Amygdala (tissue), 56 donors: ENCODE results near the gene SLC5A1.

Source experiments
- DNase-seq, 56 donors: peaks; one replicate each; lab custom pipeline; 2025; lab: John Stamatoyannopoulos, UW

The SLC5A1 gene

DNA sequence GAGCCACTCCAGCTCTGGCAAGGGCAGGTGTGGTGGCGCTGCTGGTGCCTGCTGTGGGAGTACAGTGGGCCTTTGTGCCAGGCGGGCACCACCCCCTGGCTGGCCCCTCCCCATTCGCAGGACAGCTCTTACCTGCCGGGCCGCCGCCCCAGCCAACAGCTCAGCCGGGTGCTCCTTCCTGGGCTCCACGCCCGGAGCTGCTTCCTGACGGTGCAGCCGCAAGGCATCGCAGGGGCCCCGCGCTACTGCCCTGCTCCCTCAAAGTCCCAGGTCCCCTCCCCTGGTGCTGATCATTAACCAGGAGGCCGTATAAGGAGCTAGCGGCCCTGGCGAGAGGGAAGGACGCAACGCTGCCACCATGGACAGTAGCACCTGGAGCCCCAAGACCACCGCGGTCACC lies at the start of gene SLC5A1:
SLC5A1 (plus strand) TSS at position 338 of the 400 bp plus-strand sequence; CDS start at position 359, 21 bp downstream.
- no peak for DNase-seq

DNA sequence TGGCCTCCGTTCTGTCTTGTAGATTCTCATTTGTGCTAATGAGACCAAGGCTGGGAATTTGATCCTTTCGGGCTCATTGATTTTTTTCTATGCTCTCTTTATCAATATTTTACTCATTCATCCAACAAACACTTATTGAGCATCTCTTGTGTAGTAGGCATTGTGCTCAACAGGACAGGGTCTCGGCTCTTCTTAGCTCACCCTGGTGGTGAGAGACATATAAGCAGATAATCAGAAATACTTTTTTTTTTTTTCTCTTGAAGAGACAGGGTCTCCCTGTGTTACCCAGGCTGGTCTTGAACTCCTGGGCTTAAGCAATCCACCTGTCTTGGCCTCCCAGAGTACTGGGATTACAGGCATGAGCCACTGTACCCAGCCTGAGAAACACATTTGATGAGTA lies 48.0 kb upstream of the SLC5A1 start:
- no peak for DNase-seq

DNA sequence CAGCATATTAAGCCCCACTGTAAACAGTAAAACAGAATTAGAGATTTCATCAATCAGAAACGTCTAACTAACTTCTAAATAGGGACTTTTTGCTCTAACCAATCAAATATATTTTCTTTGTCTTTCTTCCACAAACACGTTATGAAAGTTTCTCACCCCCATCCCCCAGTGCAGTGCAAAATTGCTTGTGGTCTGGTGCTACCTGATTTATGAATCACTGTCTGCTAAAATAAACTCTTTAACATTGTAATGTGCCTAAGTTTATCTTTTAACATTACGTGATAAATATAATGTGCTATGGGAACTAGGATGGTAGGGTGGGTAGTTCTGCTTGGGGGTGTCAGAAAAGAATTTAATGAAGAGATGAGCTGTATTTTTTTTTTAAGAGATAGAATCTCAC lies 47.3 kb upstream of the SLC5A1 start:
- DNase-seq = no peak

DNA sequence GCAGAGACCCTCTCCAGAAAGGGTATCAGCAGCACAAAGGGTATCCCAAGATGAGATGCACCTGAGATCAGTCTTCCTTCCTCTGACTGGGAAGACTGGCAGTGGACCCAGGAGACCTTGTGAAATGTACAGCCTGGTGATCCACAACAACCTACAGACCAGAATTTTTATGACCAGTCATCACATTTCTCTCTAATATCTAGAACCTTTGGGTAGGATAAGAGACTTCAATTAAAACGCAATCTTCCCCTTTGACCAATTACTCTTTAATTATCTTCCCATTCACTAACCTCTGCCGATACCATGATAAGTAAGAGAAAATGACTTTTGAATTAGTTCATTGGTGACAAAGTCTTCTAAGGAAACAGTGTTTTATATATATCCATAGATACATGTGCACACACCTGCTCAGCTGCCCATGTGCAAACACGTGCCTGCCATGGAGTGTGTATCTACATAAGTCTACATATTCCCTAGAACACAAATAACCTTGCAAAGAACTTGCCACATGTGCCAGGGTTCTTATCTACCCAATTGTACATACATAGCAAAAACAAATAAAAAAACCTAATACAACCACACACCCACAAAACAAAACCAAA lies 44.2 kb upstream of the SLC5A1 start:
- no peak for DNase-seq

DNA sequence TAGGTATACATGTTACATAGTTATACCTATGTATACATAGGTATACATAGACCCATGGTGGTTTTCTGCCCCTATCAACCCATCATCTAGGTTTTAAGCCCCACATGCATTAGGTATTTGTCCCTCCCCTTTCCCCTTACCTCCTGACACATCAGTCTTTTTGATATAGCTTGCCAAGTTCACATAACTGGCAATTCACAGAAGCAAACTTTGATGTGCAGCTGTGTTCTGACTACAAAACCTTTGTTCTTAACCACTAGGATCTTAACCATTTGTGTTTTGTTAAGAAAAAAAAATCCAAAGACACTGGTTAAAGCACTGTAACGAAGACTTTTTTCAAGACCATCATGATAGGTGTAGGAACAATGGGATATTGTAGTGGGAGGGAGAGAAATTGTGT lies 42.9 kb upstream of the SLC5A1 start:
- DNase-seq = no peak

DNA sequence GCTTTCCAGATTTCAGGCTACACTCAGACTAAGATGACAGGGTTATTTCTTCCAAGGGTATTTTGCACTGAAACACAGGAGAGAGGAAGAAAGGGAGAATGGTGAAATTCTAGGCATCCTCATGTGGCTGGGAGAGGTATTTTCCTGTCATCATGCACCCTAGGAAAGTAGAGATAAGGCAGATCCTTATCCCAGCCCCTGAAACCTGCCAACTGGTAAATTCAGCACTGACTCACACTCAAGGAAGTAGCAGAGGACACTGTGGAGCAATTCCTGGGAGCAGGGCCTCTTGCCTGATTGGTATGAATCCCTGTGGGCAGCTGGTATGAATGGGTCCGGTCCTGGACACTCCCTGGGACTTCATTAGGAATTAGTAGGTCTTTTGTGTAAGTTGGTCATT lies 37.6 kb upstream of the SLC5A1 start:
- no peak for DNase-seq

DNA sequence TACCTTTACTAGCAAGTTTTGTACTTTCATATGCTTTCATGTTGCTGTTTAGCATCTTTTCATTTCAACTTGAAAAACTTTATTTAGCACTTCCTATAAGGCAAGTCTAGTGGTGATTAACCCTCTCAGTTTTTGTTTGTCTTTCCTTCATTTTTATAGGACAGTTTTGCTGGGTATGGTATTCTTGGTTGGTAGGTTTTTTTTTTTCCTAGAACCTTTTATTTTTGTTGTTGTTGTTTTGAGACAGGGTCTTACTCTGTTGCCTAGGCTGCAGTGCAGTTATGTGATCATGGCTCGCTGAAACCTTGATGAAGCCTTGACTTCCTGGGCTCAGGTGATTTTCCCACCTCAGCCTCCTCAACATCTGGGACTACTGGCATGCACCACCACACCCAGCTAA lies 29.9 kb upstream of the SLC5A1 start:
- no peak for DNase-seq

DNA sequence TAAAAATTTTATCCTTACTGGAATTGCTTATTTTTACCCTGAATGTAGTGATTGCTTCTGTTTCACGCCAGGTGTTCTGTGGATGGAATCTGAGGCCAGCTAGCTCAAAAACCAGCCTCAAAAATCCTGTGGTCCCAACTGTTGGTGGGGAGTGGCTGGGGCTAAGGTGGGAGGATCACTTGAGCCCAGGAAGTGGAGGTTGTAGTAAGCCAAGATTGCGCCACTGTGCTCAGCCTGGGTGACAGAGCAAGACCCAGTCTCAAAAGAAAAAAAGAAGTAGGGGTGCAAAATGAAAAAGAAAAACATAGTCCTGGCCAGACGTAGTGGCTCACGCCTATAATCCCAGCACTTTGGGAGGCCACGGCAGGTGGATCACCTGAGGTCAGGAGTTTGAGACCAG lies 27.0 kb upstream of the SLC5A1 start:
- no peak for DNase-seq

DNA sequence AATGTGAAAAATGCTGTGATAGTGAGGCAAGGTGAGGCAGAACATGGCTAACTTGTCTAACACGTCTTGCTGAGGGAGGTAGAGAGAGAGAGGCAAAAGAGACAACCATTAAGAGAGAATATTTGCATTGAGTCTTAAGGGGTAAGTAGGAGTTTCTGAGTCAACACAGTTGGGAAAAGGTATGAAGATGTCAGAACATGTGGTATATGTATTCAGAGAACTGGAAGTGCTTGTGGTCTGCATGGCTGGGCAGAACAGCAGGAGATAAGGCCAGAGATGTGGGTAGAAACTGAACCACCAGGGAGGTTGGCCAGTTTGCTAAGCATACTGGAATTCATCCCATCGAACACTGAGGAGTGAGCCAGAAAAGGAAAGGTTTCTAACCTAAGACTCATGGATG lies 25.0 kb upstream of the SLC5A1 start:
- DNase-seq = no peak

DNA sequence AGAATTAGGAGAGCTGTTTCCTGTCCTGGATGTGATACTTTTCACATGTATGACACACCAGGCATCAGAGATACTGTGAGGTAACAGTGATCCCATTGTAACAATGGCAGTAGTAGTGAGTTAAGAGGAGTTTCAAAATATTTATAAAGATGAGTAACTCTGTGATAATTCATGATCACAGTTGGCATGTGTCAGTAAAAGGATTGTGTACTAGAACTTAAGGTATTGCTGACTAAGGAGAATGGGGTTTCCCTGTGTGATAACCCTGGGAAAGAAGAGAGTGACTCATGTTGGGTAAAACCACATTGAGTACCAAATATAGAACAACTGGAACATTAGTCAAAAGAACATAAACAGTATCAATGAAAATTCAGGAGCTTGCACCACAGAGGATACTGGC lies 22.9 kb upstream of the SLC5A1 start:
- no peak for DNase-seq

DNA sequence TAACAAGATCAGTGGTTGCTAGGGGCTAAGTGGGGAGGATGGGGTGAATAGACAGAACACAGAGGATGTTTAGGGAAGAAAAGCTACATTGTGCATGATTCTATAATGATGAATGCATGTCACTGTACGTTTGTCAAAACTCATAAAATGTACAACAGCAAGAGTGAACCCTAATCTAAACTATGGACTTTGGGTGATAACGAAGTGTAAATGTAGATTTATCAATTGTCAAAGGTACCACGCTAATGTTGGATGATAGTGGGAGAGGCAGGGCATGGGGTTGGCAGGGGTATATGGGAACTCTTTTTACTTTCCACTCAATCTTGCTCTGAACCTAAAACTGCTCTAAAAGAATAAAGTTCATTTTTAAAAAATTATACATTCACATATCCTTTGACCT lies 21.3 kb upstream of the SLC5A1 start:
- DNase-seq = no peak

DNA sequence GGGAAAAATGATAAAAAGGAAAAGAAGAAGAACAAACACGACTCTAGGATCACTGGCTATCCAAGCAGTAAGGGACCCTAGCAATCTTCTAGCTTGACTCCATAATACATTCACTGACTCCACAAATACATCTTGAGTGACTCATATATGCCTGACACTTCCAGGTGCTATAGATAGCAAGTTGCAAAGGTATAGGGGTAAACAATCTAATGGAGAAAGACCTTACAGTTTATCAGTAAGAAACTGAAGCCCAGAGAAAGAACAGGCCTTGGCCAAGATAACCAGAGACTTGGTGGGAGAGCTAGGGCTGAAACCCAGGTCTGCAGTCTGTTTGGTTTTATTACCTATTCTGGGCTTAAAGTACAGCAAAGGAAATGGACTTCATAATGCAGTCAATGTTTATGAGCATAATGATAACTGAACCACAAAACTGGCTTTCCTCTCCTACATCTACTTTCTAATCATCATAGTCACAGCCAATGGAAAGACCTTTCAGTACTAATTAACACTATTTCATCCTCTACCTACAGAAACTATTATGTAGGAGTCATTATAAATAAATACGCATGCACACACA lies 19.7 kb upstream of the SLC5A1 start:
- no peak for DNase-seq

DNA sequence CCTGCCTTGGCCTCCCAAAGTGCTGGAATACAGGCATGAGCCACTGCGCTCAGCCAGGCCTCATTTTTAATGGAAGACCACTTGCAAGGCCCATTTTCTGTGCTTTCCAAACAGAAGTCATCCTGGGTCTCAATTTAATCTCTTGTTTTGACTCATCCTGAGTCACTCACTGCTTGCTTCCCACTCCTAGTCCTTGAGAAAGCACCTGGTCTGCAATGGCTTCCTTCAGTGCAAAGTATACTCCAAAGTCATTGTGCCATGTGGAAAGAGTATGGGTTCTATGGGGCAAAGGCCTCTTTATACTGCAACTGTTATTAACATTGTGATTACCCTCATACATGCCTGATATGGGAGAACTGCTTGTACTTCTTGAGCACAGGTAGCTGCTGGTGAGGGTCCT lies 18.3 kb upstream of the SLC5A1 start:
- no peak for DNase-seq

DNA sequence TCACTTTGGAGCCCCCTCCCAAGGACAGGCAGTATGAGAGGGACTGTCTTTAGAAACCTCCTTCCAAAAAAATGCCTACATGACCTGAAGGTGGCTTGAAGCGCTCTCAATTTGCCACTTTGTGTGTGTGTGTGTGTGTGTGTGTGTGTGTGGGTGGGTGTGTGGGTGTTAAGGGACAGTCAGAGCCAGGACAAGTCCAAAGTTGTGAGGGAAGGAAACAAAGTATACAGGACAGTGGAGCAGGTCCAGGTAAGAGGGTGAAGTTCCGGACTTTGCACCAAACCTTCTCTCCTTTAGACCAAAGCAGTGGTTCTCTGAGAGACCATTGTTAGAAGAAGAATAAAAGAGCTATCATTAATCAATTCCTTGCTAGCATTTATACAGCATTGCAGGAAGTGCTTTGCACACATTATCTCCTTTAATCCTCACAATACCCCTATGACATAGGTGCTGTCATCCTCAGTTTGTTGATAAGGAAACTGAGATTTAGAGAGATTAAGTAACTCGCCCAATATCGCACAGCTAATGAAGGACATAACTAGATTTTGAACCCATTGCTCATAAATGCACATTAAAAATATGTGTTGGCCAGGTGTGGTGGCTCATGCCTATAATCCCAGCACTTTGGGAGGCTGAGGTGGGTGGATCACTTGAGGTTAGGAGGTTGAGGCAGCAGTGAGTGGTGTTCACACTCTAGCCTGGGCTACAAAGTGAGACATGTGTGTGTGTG lies 12.4 kb upstream of the SLC5A1 start:
- no peak for DNase-seq

DNA sequence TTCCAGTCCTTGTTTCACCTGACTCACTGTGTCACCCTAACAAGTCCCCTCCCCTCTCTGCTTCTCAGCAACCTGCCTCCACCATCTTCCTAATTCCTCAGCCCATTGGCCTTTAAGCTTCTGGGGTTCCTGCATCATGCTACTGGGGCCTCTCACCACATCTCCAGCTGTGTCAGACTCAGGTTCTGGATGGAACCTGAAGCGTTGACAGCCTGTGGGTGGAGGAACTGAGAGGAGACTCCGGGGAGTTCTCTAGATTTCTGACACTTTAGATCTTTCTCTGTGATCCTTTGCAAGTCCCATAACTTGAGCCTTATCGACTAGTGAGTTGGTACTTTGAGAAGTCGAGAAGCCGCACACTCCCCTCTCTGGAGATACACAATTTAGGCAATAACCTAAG lies 11.6 kb upstream of the SLC5A1 start:
- no peak for DNase-seq

DNA sequence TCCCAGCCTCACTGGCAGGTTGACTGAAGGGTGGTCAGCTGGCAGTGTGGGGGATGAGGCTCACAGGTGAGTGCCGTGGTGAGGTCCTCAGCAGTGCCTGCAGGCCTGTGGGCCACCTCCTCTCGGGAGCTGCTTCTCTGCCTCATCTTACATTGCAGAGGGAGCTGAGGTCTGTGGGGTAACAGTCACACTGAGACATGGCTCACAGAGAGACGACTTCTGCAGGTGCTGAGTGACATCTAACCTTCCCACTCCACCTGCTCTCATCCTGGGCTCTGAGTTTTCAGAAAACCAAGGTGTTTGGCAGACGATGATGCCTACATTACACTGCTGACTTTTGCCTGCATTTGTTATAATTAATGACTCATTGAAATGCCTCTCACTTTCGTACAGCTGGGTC lies 8.8 kb upstream of the SLC5A1 start:
- no peak for DNase-seq

DNA sequence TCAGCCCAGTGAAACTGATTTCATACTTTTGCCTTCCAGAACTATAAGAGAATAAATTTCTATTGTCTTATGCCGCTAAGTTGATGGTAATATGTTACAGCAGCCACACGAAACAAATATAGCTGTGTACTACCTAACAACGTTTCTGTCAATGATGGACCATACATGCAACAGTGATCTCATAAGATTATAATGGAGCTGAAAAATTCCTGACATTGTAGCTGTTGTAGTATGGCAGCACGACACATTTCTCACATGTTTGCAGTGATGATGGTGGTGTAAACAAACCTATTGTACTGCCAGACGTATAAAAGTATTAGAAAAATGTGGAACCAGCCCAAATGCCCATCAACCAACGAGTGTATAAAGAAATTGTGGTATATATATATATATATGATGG lies 5.8 kb upstream of the SLC5A1 start:
- DNase-seq = no peak

DNA sequence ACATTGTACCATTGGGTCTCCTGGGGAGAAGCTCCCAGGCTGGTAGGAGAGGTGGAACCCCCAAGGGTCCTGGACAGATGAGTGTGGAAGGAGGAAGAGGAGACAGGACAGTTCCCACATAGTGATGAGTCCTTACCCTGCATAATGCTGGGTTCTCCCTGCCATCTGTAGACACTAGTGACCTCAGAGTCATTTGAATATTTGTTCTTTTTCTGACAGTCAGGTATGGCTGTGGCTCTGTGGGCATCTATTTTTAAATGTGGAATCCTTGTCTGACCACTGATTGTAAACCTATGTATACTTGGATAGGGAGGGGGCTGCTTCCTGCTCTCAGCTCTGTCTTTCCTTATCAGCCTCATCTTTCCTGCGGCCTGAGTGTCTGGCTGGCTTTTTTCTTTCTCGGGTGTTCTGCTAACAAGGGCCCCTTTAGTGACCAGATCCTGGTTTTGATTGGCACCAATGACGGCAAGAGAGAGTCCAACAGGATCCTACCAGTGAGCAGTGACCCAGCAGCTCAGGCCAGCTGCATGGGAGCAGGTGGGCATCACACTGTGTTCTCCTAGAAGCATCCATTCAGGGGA lies 2.6 kb upstream of the SLC5A1 start:
- no peak for DNase-seq

DNA sequence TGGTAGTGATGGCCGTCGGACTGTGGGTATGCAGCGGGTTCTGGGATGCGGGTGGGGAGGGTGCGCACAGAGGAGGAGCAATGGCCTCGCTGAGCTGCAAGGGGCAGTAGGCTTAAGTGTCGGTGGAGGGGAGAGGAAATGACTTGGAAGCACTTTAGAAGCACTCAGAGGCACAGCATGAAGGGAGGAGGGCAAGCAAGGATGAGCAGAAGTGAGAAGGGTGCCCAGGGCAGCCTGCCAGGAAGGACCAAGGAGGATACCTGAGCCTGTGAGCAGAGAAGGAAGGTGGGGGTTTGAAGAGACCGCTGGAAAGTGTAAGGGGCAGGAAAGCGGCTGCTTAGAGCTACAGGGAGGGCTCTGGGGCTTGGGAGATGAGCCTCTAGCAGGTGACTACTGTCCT lies 330 bp downstream of the SLC5A1 start:
- no peak for DNase-seq

DNA sequence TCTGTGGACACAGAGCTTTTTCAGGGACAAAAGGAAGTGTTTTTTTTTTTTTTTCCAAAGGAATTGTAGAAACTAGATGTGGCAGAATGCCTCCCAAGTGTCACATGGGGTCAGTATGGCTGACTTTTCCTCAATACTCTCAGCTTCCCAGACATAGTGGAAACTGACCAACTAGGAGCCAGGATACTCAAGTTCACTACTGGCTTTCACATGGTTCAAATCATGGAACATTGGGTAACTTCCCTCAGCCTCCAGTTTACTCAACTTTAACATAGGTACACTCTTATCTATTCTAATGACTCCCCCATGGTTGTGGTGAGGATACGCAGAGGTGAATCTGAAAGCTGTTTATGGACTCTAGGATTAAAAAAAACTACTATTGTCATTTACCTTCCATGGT lies 1.4 kb downstream of the SLC5A1 start:
- DNase-seq = no peak

DNA sequence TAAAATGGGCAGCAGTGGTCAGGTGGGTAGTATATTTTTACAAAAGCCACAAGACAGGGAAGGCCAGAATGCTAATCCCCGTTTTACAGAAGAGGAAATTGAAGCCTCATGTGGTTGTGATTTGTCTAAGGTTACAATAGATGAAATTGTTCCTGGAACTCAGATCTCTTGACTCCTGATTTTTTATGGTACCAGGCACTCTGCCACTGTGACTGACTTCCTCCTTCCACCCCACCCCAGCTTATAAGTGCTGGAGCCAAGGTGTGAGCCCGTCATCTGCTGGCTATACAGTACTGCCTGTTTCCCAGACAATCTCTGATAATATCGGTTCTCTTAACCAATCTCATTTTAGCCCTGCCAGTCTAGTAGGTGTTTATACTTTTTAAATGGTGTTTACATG lies 1.9 kb downstream of the SLC5A1 start:
- DNase-seq = no peak

DNA sequence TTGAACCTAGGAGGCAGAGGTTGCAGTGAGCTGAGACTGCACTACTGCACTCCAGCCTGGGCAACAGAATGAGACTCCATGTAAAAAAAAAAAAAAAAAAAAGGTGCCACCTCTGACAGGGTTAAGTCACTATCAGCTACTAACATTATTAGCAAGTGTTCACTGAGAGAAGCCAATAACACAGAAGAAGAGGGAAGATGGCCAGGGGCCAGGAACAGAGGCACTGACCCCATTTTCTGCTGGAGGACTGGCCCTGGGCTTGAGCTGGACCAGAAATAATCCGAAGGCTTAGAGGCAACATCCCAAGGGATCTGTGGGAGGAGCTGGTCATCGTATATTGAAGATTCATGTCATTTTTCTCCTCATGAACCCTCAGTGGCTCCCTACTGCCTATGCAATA lies 5.0 kb downstream of the SLC5A1 start:
- peak in 2 of 56 donors; percentile 3 to 15 for DNase-seq
